DMS53 treated with DMSO at 0.1 percent for 48 hours (cell line): ENCODE data around the gene NUP188.

Source experiments
- DNase-seq: peaks from one replicate; lab custom pipeline; 2025; ENCODE audit not compliant: unreplicated experiment; lab: John Stamatoyannopoulos, UW

NUP188 gene

DNA sequence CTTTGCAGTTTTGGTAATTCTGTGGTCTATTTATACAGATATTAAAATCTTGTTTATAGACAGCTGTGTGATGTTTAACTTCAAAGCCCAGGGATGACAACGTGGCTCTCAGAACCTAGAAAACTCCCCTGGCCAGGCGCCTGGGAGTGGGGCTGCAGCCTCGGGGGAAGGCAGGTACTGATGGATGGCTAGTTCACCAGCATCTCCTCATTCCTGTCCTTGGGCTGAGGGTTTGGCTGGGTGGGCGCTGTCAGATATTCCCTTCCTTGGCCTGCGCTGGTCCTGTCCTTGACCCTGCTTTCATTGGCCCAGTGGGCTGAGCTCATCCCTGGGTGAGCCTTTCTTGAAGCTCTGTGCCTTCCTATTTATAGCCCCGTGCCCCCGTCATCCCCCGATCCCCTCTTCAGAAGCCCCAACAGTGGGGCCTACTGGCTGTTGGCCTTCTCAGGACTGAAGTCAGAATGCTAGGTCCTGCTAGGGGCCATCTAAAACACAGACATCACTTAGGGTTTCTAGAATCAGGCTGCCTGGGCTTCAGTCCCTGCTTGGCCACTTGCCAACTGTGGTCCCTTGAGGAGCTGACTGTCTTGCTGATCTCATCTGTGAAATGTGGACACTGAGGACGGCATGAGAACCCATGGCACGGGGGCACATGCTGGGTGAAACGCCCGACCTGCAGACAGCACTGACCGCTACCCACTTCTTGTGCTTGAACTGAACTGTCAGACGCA is 59.7 kb downstream of the NUP188 start:
- no peak for DNase-seq

GRCh38 chr9:129007766-129008468 is 60.4 kb downstream of the NUP188 start:
- no peak for DNase-seq

- DNase-seq: no peak
Measured at GRCh38 chr9:129008469-129008965, 61.0 kb downstream of the NUP188 start.

- no peak for DNase-seq
Measured at GRCh38 chr9:129008986-129009583, 61.6 kb downstream of the NUP188 start.

GRCh38 chr9:129009584-129010141 is 62.2 kb downstream of the NUP188 start:
- DNase-seq: no peak

DNA sequence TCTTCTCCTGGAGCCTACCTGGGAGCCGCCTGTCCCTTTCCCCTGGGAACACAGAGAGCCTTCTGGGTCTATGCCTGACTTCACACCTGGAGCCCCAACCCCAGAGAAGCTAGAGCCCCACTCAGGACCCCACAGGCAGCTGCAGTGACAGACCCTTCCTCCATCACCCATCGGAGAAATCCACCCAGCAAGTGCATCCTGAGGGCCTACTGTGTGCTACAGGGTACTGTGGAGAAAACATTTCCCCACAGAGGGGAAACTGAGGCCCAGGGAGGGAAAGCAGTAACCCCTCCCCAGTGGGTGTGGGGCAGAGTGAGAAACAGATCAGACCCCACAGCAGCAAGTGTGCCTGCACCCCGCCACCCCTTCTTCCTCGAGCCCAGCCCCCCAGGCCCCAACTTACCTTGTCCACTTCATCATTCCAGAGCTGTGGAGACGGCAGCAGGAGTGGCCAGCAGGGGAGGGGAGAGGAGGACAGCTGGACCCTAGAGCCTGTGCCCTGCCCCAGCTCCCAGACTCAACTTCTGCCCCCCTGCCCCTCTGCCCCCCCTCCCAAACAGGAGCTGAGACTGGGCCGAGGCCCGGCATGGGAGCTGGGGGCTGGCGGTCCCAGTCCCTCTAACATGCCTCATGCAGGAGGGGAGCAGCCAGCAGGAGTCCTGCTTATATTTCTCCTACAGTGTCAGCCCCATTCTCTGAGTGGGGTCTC is 62.9 kb downstream of the NUP188 start:
- DNase-seq: no peak

DNA sequence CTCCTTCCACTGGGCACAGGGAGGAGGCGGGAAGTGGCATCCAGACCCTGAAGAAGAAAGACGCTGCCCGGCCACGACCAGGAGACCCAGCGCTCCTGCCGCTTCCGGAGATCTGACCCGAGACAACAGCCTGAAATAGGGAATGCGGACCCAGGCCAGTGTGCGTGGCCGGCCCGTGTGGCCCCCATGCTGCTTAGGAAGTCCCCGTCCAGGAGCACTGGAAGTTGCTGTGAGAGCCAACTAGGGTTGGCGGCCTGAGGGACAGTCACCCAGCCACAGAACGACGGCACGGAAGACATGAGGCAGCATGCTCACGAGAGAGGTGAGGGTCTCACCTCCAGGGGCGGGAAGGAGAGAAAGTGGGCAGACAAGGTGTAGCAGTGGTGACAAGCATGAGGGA is 63.7 kb downstream of the NUP188 start:
- DNase-seq: no peak

- DNase-seq: no peak
Measured at GRCh38 chr9:129011761-129012181, 64.3 kb downstream of the NUP188 start.

GRCh38 chr9:129012343-129012742 is 64.8 kb downstream of the NUP188 start:
- no peak for DNase-seq

- no peak for DNase-seq
Measured at GRCh38 chr9:129012893-129013448, 65.5 kb downstream of the NUP188 start.

DNA sequence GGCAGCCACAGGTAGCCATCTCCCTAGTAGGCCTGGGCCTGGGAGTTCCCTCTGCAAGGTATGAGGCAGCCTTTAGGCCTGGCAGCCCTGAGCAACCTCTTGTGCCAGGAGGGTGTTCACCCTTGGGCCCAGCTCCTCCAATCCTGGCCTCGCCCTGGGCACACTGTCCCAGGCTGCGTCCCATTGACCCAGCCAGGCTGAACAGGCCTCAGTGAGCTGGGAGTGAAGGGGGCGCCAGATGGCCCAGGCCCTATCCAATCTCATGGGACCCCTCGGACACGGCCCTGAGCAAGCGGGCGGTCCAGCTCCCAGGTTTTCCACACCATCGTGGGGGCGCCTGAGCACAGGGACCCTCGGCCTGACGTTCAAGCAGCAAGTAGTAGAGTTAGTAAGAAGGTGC is 66.2 kb downstream of the NUP188 start:
- DNase-seq: no peak

DNA sequence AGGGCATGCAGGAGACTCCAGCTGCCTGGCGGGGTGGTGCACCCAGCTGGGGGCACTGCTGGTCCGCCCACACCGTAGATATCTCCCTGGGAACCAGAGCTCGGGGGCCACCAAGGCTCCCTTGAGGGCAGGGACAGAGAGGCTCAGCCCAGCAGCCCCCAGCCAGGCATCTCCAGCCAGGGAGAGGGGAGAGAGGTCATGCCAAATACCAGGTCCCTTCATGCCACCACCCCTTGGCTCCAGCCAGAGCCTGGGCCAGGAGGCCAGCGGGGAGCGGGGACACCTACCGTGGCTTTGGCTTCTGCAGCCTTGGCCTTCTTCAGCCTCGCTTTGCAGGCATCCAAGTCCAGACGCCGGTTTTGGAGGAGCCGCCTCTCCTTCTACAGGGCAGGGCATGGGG is 66.6 kb downstream of the NUP188 start:
- DNase-seq: no peak

DNA sequence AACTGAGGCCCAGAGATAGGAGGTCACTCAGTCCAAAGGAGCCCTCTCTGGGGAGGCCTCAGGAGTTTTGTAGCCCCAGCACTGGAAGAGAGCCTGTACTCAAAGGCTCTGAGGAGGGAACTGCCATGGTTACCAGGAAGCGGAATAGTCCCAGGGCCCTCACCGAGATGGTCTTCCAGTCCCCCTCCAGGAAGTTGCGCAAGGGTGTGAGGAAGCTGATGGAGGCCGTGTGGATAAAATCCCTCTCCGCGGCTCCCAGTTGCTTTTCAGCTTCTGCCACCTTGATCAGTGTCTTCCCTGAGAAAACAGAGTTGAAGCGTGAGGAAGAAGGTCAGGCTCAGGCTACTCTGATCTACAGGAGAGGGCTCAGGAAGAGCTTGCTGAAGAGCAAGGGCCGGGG is 67.1 kb downstream of the NUP188 start:
- no peak for DNase-seq

DNA sequence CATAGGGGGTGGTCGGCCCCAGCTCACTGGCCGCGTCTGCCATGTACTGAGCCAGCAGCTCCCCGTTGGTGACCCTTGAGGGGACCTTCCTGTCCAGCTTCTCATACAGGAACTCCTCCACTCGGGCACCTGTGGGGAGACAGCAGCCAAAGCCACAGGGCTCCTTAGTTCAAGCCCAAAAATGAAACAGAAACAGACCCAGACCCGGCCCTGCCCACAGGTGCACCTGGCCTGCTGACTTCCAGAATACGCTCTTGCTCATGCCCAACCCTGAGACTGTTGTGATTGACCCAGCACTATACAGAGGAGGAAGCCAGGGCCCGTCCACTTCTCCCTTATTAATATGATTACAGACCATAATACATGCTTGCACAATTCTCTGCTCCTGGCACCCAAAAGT is 73.6 kb downstream of the NUP188 start:
- DNase-seq: no peak

GRCh38 chr9:129022037-129022436 is 74.5 kb downstream of the NUP188 start:
- DNase-seq: no peak

- no peak for DNase-seq
Measured at GRCh38 chr9:129023036-129023907, 75.8 kb downstream of the NUP188 start.

DNA sequence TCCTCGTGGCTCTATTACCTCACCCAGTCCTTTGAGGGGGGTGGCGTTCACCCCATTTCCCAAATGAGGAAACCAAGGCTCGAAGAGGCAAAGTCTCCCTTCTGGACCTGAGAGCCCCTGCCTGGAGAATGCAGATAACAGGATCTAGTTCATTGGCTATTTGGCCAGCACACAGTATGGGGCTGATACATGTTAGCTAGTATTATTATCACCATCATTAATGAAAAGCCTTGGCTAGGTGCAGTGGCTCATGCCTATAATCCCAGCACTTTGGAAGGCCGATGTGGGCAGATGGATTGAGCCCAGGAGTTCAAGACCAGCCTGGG is 76.4 kb downstream of the NUP188 start:
- DNase-seq: no peak

DNA sequence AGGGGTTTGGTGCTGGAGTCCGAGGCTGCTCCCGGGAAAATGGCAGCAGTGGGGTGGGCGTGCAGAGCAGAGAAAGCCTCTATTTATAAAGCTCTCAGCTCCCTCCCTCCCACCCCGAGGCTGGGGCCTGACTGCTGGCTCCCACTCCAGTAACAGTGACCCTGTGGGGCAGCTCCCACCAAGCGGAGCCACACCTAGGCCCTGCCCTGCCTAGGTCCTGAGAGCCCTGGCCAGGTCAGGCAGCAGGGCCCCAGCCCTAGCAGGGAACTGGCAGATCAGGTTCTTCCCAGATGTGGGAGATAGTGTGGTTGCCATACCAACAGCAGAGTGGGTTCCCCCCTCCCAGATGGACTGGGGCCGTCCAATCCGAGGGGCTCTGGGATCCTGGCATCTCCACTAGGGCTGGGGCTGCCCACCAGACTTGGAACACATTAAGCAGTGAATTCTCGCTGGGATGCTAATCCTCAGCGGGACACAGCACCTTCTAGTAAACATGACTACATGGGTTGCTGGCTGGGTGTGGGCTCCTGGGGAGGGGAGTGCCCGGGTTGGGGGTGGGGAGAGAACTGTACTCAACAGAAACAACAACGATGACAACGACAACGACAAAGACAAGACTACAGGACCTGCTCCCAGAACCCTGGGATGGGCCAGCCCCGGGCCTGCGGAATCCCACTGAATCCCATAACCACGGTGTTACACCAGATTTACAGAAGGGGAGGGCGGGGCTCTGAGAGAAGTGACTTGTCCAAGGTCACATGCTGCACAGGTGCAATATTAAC is 79.1 kb downstream of the NUP188 start:
- peak; percentile 31 for DNase-seq

GRCh38 chr9:129027224-129027684 is 79.8 kb downstream of the NUP188 start:
- DNase-seq: no peak
